ENCODE results near the gene SFN.

GRCh38 chr1:26890467-26890796 lies 27.5 kb downstream of the SFN start:
- TF ChIP-seq CTCF (IDR thresholded peaks at IDR 0.05 in 4 of 5, conservative IDR thresholded peaks at IDR 0.05 in 1 of 5) = no peak
- no peak for TF ChIP-seq POLR2A (IDR thresholded peaks at IDR 0.05)
